SU-DHL-6 (cell line): ENCODE data around the gene RNF166.

Experiments used
- H2AFZ ChIP-seq: fragments of 200-600 bp; sonication (generic); 2 replicates; pipeline ENCODE4 v1.6.1; 2014; ENCODE audit warnings: low read depth, mild to moderate bottlenecking, moderate library complexity, mixed read lengths, antibody characterized with exemption, low read length; ENCODE audit not compliant: severe bottlenecking
- H3F3A ChIP-seq: fragments of 200-600 bp; shearing (Covaris generic); 2 replicates; pipeline ENCODE4 v1.6.0; 2016; ENCODE audit warnings: antibody characterized with exemption, mild to moderate bottlenecking; ENCODE audit not compliant: insufficient read depth
- H3K27ac ChIP-seq: fragments of 200-600 bp; sonication (generic); 2 replicates; pipeline ENCODE4 v1.5.1; 2016; ENCODE audit warnings: low read depth, mild to moderate bottlenecking, low read length, moderate library complexity, mixed read lengths
- H3K27me3 ChIP-seq: fragments of 200-600 bp; sonication (generic), shearing (Covaris generic); 2 replicates; pipeline ENCODE4 v1.6.0; 2014; ENCODE audit warnings: mild to moderate bottlenecking, low read length
- H3K36me3 ChIP-seq: fragments of 200-600 bp; sonication (generic); 2 replicates; pipeline ENCODE4 v1.6.1; 2014; ENCODE audit warnings: mild to moderate bottlenecking, low read length, mixed read lengths
- H3K4me2 ChIP-seq: fragments of 300-600, 200-600 bp; shearing (Covaris generic), sonication (generic); 2 replicates; pipeline ENCODE4 v1.6.0; 2014; ENCODE audit warnings: low read length, low read depth, mild to moderate bottlenecking; ENCODE audit not compliant: poor library complexity, severe bottlenecking
- H3K4me3 ChIP-seq: fragments of 200-600 bp; sonication (generic); 2 replicates; pipeline ENCODE4 v1.5.1; 2014; ENCODE audit warnings: antibody characterized with exemption, low read length, mild to moderate bottlenecking, mixed read lengths; ENCODE audit not compliant: insufficient read depth, poor library complexity, severe bottlenecking
- H3K79me2 ChIP-seq: fragments of 200-600 bp; sonication (generic); 2 replicates; pipeline ENCODE4 v1.6.1; 2014; ENCODE audit warnings: mild to moderate bottlenecking, low read length, moderate library complexity; ENCODE audit not compliant: insufficient read depth
- H3K9ac ChIP-seq: fragments of 200-600 bp; sonication (generic); 2 replicates; pipeline ENCODE4 v1.7.0; 2014; ENCODE audit warnings: mild to moderate bottlenecking, low read length
- H3K9me2 ChIP-seq: fragments of 200-600 bp; sonication (generic); replicated peaks from 2 replicates; pipeline ENCODE4 v1.6.1; 2014; ENCODE audit warnings: low read length; ENCODE audit not compliant: insufficient read depth
- H3K9me3 ChIP-seq: fragments of 200-600 bp; sonication (generic); 2 replicates; pipeline ENCODE4 v1.6.1; 2014; ENCODE audit warnings: low read length, mixed read lengths; ENCODE audit not compliant: insufficient read depth
- H4K20me1 ChIP-seq: fragments of 200-600 bp; sonication (generic); 2 replicates; pipeline ENCODE4 v1.6.1; 2014; ENCODE audit warnings: low read depth, mild to moderate bottlenecking, antibody characterized with exemption, low read length, moderate library complexity, mixed read lengths
- EZH2phosphoT487 ChIP-seq: fragments of 200-600 bp; sonication (generic), shearing (Covaris generic); conservative IDR thresholded peaks from 2 replicates; pipeline ENCODE4 v1.6.1; 2018; ENCODE audit warnings: mild to moderate bottlenecking, antibody characterized with exemption, low read length, moderate library complexity, mixed read lengths
- TF ChIP-seq, protein P1 (sequence below): fragments of 200-600 bp; sonication (generic); IDR thresholded peaks from one replicate; pipeline ENCODE4 v1.5.1; 2017; ENCODE audit warnings: antibody characterized with exemption, mild to moderate bottlenecking, low read length, moderate library complexity; ENCODE audit not compliant: insufficient read depth, poor library complexity, severe bottlenecking

The RNF166 gene

GRCh38 chr16:88753602-88754001 is 47.4 kb upstream of the RNF166 start:
- Histone ChIP-seq H3K9ac (no peak overlapping the region), H3K9me3 (no peaks in the 10 kb centered on the region), H4K20me1 (no peaks in the 10 kb centered on the region), H3K27ac (no peak overlapping the region), H3K9me2 (no peaks in the 10 kb centered on the region), H3K4me3 (no peak overlapping the region), H3K79me2 (no peaks in the 10 kb centered on the region), H3F3A (no peaks in the 10 kb centered on the region), H3K27me3 (no peaks in the 10 kb centered on the region), H2AFZ (no peak overlapping the region), H3K36me3 (no peaks in the 10 kb centered on the region), H3K4me2 (no peak overlapping the region)
- TF ChIP-seq, protein P1, sequence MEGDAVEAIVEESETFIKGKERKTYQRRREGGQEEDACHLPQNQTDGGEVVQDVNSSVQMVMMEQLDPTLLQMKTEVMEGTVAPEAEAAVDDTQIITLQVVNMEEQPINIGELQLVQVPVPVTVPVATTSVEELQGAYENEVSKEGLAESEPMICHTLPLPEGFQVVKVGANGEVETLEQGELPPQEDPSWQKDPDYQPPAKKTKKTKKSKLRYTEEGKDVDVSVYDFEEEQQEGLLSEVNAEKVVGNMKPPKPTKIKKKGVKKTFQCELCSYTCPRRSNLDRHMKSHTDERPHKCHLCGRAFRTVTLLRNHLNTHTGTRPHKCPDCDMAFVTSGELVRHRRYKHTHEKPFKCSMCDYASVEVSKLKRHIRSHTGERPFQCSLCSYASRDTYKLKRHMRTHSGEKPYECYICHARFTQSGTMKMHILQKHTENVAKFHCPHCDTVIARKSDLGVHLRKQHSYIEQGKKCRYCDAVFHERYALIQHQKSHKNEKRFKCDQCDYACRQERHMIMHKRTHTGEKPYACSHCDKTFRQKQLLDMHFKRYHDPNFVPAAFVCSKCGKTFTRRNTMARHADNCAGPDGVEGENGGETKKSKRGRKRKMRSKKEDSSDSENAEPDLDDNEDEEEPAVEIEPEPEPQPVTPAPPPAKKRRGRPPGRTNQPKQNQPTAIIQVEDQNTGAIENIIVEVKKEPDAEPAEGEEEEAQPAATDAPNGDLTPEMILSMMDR: no peak
- no peak for TF ChIP-seq EZH2phosphoT487

DNA sequence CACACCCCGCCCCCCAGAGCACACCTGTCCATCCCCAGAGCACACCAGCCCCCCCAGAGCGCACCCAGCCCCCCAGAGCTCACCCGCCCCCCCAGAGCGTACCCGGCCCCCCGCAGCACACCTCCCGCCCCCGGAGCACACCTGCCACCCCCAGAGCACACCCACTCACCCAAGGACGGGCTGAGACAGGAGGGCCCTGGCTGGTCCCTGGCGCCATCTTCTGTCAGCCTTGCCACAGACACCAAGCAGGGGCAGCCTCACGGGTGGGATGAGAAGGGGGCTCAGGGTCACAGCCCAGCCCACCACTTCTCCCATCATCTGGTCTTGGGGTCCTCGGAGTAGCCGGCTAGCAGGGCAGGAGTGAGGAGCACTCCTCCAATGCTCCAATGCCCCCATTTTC is 47.0 kb upstream of the RNF166 start:
- Histone ChIP-seq H3K36me3 (no peaks in the 10 kb centered on the region), H3K27me3 (no peaks in the 10 kb centered on the region), H3F3A (no peaks in the 10 kb centered on the region), H3K9me3 (no peaks in the 10 kb centered on the region), H2AFZ (no peak overlapping the region), H4K20me1 (no peaks in the 10 kb centered on the region), H3K9ac (no peak overlapping the region), H3K4me2 (no peak overlapping the region), H3K79me2 (no peaks in the 10 kb centered on the region), H3K27ac (no peak overlapping the region), H3K4me3 (no peak overlapping the region), H3K9me2 (no peaks in the 10 kb centered on the region)
- TF ChIP-seq, protein P1: no peak
- TF ChIP-seq EZH2phosphoT487: no peak

- no peak for TF ChIP-seq EZH2phosphoT487
- H3K79me2 ChIP-seq: no peaks in the 10 kb centered on the region
These were observed 46.3 kb upstream of the RNF166 start for GRCh38 chr16:88752386-88753002.

DNA sequence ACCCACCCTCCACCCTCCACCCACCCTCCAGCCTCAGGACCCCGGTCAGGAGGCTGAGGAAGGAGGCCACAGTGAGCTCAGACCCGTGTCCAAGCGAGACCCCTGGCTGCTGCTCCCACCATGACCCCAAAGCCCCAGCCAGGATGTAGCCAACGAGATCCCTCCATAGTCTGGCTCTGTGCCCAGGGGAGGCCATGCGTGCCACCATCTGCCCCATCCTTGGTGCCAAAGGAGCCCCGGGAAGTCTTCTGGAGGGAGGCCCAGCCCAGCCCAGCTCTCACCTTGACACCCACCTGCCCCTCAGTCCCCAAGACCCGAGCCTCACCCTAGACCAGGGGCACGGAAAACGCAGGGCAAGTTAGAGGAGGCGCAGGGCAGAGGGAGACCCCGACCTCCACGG is 44.6 kb upstream of the RNF166 start:
- H3F3A ChIP-seq: no peaks in the 10 kb centered on the region
- no peak overlapping the region for H3K4me2 ChIP-seq

More at GRCh38 chr16:88752386-88753002, 46.3 kb upstream of the RNF166 start:
- H3K4me2 ChIP-seq: no peak overlapping the region
- H3K9me2 ChIP-seq: no peaks in the 10 kb centered on the region
- H2AFZ ChIP-seq: no peak overlapping the region
- H3F3A ChIP-seq: no peaks in the 10 kb centered on the region
- no peaks in the 10 kb centered on the region for H3K9me3 ChIP-seq
- H3K27me3 ChIP-seq: no peaks in the 10 kb centered on the region
- no peak overlapping the region for H3K27ac ChIP-seq
- H4K20me1 ChIP-seq: no peaks in the 10 kb centered on the region
- no peak overlapping the region for H3K9ac ChIP-seq
- H3K36me3 ChIP-seq: no peaks in the 10 kb centered on the region
- H3K4me3 ChIP-seq: no peak overlapping the region

More for the DNA sequence above, 44.6 kb upstream of the RNF166 start:
- Histone ChIP-seq H3K27me3 (no peaks in the 10 kb centered on the region), H3K4me3 (no peak overlapping the region), H3K9me2 (no peaks in the 10 kb centered on the region), H2AFZ (no peak overlapping the region), H3K27ac (no peak overlapping the region), H3K9me3 (no peaks in the 10 kb centered on the region), H3K36me3 (no peaks in the 10 kb centered on the region), H3K9ac (no peak overlapping the region), H3K79me2 (no peaks in the 10 kb centered on the region), H4K20me1 (no peaks in the 10 kb centered on the region)
- TF ChIP-seq, protein P1: no peak
- no peak for TF ChIP-seq EZH2phosphoT487
